Uterus (tissue), 2 donors: Measurements from ENCODE around the gene TERT.

ENCODE experiments used
- POLR2A ChIP-seq, 2 donors: fragments of 450-650 bp; IDR thresholded peaks; one replicate each; pipeline ENCODE4 v1.6.1; 2016; ENCODE audit warnings: antibody characterized with exemption in 2 of 2, mild to moderate bottlenecking in 1 of 2, moderate library complexity in 1 of 2
- TF ChIP-seq, protein P1 (sequence below), 4 experiments: fragments of 200-600 bp in 2 of 4; fragments of 450-650 bp in 2 of 4; sonication (generic) in 2 of 4; IDR thresholded peaks; one replicate each; pipeline ENCODE4 v1.5.1; 2016 to 2019; ENCODE audit warnings: antibody characterized with exemption in 4 of 4, mild to moderate bottlenecking in 2 of 4, moderate library complexity in 1 of 4

DNA sequence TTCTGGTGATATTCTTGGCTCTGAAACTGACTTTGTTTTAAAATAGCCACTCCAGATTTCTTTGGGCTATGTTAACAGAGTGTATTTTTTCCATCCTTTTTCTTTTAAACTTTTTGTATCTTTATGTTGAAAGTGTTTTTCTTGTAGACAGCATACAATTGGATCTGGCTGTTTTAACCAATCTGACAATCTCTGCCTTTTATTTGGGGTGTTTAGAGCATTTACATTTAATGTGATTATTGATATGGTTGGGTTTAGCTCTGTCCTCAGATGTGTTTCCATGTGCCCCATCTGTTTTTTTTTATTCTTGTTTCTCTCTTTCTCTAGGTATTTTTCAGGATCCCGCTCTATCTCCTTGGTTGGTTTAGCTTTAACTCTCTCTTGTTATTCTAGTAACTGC is 59.0 kb downstream of the TERT start:
- TF ChIP-seq, protein P1, sequence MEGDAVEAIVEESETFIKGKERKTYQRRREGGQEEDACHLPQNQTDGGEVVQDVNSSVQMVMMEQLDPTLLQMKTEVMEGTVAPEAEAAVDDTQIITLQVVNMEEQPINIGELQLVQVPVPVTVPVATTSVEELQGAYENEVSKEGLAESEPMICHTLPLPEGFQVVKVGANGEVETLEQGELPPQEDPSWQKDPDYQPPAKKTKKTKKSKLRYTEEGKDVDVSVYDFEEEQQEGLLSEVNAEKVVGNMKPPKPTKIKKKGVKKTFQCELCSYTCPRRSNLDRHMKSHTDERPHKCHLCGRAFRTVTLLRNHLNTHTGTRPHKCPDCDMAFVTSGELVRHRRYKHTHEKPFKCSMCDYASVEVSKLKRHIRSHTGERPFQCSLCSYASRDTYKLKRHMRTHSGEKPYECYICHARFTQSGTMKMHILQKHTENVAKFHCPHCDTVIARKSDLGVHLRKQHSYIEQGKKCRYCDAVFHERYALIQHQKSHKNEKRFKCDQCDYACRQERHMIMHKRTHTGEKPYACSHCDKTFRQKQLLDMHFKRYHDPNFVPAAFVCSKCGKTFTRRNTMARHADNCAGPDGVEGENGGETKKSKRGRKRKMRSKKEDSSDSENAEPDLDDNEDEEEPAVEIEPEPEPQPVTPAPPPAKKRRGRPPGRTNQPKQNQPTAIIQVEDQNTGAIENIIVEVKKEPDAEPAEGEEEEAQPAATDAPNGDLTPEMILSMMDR (IDR thresholded peaks at IDR 0.05), result no peak
- TF ChIP-seq POLR2A (IDR thresholded peaks at IDR 0.05), result no peak
